Measurements from ENCODE around the gene CNOT11. TPM values are rescaled to one million over a fixed set of nuclear protein-coding genes. Genes with fewer than 3 reads are reported as not detected.
"Not testable (repeated sequence)": the region's sequence is repeated elsewhere in the genome, so short reads cannot be mapped to it uniquely, and the experiment has no call there.

The CNOT11 gene
- total RNA-seq, 1 donor from 2014 or later, result 65.0 TPM

DNA sequence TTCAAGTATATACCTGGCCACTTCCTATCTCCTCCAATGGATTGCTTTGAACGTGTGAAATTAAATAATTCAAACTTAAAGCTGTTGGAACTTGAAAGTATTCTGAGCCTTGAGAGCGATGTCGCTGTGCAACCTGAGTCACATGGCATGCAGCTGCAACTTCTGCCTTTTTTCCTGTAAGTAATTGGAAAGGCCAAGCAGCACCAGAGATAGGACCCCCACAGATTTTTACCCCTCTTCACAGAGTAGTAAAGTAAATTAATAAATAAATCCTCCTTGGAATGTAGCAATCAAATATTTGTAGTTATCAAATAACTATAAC is 59.0 kb downstream of the CNOT11 start:
- Mint-ChIP-seq H3K9me3 (peaks cover 4% of the 10 kb centered on the region), H3K4me3 (no peak overlapping the region), H3K4me1 (peaks cover 45% of the 10 kb centered on the region), H3K36me3 (ENCODE audit: low read depth) (peaks cover 8% of the 10 kb centered on the region), H3K27me3 (peaks cover 4% of the 10 kb centered on the region), H3K27ac (no peak overlapping the region)
- intact Hi-C loops (cut with micrococcal nuclease), result no loop called here
- no peak for DNase-seq

DNA sequence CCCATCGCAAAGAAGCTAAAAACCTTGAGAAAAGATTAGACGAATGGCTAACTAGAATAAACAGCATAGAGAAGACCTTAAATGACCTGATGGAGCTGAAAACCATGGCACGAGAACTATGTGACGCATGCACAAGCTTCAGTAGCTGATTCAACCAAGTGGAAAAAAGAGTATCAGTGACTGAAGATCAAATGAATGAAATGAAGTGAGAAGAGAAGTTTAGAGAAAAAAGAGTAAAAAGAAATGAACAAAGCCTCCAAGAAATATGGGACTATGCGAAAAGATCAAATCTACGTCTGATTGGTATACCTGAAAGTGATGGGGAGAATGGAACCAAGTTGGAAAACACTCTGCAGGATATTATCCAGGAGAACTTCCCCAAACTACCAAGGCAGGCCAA is 63.9 kb downstream of the CNOT11 start:
- DNase-seq; H3K4me3 Mint-ChIP-seq; intact Hi-C loops (cut with micrococcal nuclease); H3K27ac Mint-ChIP-seq; H3K36me3 Mint-ChIP-seq (ENCODE audit: low read depth): not testable (repeated sequence)
- H3K4me1 Mint-ChIP-seq, result peaks cover 12% of the 10 kb centered on the region
- H3K9me3 Mint-ChIP-seq, result peaks cover 14% of the 10 kb centered on the region
- H3K27me3 Mint-ChIP-seq, result peaks cover 35% of the 10 kb centered on the region

Other genes starting within 250 kb of the CNOT11 start
- 1.3 and 1.4 TPM in 2 replicates for gene TBC1D8, start 101.5 kb upstream of the CNOT11 start, total RNA-seq
- gene RNF149, start 55.8 kb downstream of the CNOT11 start, total RNA-seq, result 40.3 and 40.7 TPM in 2 replicates
- gene CREG2, start 134.6 kb downstream of the CNOT11 start, total RNA-seq, result not detected in 2 replicates
- gene RFX8, start 222.2 kb downstream of the CNOT11 start, total RNA-seq, result 0.38 and 0.49 TPM in 2 replicates

Measured in activated CD4-positive, alpha-beta T cell treated with anti-CD3 and anti-CD28 coated beads, Interleukin-2, amount 10 ng/mL, durations not matched to agents 24 days and 14 days (primary cell).